H1 (cell line): ENCODE measurements around the gene SBF2. TPM values are rescaled to one million over a fixed set of nuclear protein-coding genes. Genes with fewer than 3 reads are reported as not detected.

Experiments used
- CTCF ChIA-PET: fragments of 300-600 bp; sonication (Branson Sonifier 250); formaldehyde crosslinking; loops from one replicate; lab custom pipeline; 2021; ENCODE audit not compliant: partially characterized antibody; lab: Charles Lee
- POLR2A ChIA-PET: fragments of 300-600 bp; sonication (Branson Sonifier 250); formaldehyde crosslinking; loops from one replicate; lab custom pipeline; 2021; ENCODE audit warnings: inconsistent platforms; ENCODE audit not compliant: partially characterized antibody; lab: Charles Lee
- DNase-seq, 2 experiments: peaks; one replicate each; pipeline versions ENCODE4 v3.0.0 to v3.0.0-alpha.2; 2010 to 2022; ENCODE audit warnings: low spot score in 2 of 2, low read depth in 1 of 2, mixed read lengths in 1 of 2
- FAIRE-seq: peaks from 2 replicates; lab custom pipeline; 2011; peaks lifted over from hg19 to GRCh38; lab: Jason Lieb, UNC
- H2AFZ ChIP-seq: 2 replicates; pipeline ENCODE4 v1.8.1; 2012; ENCODE audit warnings: low read length, inconsistent platforms
- H2AK5ac ChIP-seq: 2 replicates; pipeline ENCODE4 v1.6.1; 2013; ENCODE audit warnings: low read depth, low read length
- H2BK120ac ChIP-seq: replicated peaks from 2 replicates; pipeline ENCODE3; 2013; ENCODE audit warnings: low read depth, low read length, inconsistent platforms
- H2BK12ac ChIP-seq: 2 replicates; pipeline ENCODE4 v1.6.1; 2013; ENCODE audit warnings: low read depth, low read length
- H2BK15ac ChIP-seq: 2 replicates; pipeline ENCODE4 v1.6.1; 2013; ENCODE audit warnings: low read length
- H2BK20ac ChIP-seq: 2 replicates; pipeline ENCODE4 v1.6.1; 2013; ENCODE audit warnings: low read length
- H2BK5ac ChIP-seq: 2 replicates; pipeline ENCODE4 v1.6.1; 2013; ENCODE audit warnings: low read depth, low read length
- H3K14ac ChIP-seq: 2 replicates; pipeline ENCODE4 v1.6.1; 2013; ENCODE audit warnings: inconsistent platforms; ENCODE audit not compliant: insufficient read length
- H3K18ac ChIP-seq: 2 replicates; pipeline ENCODE4 v1.6.1; 2013; ENCODE audit warnings: low read length; ENCODE audit errors: extremely low read depth
- H3K23ac ChIP-seq: 2 replicates; pipeline ENCODE4 v1.6.1; 2013; ENCODE audit warnings: inconsistent platforms; ENCODE audit not compliant: insufficient read length
- H3K23me2 ChIP-seq: 2 replicates; pipeline ENCODE4 v1.6.1; 2013; ENCODE audit warnings: low read depth, low read length
- H3K27ac ChIP-seq: 2 replicates; pipeline ENCODE4 v1.6.1; 2011; ENCODE audit warnings: low read depth, low read length, inconsistent platforms
- H3K27me3 ChIP-seq, 4 experiments: replicated peaks in 1 of 4; 1 replicate in 1 of 4; 2 replicates in 3 of 4; pipeline versions ENCODE4 v1.6.1 to v1.8.1; 2011 to 2013; ENCODE audit warnings: low read length in 3 of 4, mild to moderate bottlenecking in 3 of 4, inconsistent platforms in 2 of 4, mixed read lengths in 2 of 4, moderate library complexity in 1 of 4; ENCODE audit not compliant: control insufficient read depth in 3 of 4, insufficient read depth in 3 of 4; ENCODE audit errors: extremely low read depth in 1 of 4
- H3K36me3 ChIP-seq, 4 experiments: 2 replicates each; pipeline versions ENCODE4 v1.6.1 to v1.8.1; 2011 to 2013; ENCODE audit warnings: mild to moderate bottlenecking in 4 of 4, low read length in 3 of 4, moderate library complexity in 2 of 4, control low read depth in 1 of 4, inconsistent platforms in 1 of 4; ENCODE audit not compliant: insufficient read depth in 4 of 4, control insufficient read depth in 2 of 4
- H3K4ac ChIP-seq: replicated peaks from 2 replicates; pipeline ENCODE3; 2013; ENCODE audit warnings: low read length, low read depth, mixed read lengths, inconsistent platforms; ENCODE audit not compliant: insufficient read length
- H3K4me1 ChIP-seq, 4 experiments: replicated peaks in 1 of 4; 1 replicate in 1 of 4; 2 replicates in 3 of 4; pipeline versions ENCODE4 v1.6.1 to v1.8.1; 2011 to 2013; ENCODE audit warnings: low read length in 3 of 4, inconsistent platforms in 2 of 4, mixed read lengths in 1 of 4; ENCODE audit not compliant: insufficient read depth in 4 of 4, control insufficient read depth in 3 of 4
- H3K4me2 ChIP-seq, 2 experiments: 2 replicates each; pipeline versions ENCODE4 v1.6.1 to v1.8.1; 2011 to 2013; ENCODE audit warnings: low read depth in 2 of 2, low read length in 2 of 2, control low read depth in 1 of 2, inconsistent platforms in 1 of 2, mild to moderate bottlenecking in 1 of 2; ENCODE audit not compliant: insufficient read depth in 1 of 2
- H3K4me3 ChIP-seq, 4 experiments: fragments of 200-600, 300-600 bp in 1 of 4; sonication (generic), shearing (Covaris generic), sonication (Bioruptor Twin) in 1 of 4; 2 replicates each; pipeline versions ENCODE4 v1.5.1 to v1.8.1; 2011 to 2016; ENCODE audit warnings: low read length in 4 of 4, low read depth in 3 of 4, control low read depth in 2 of 4, inconsistent platforms in 2 of 4, mild to moderate bottlenecking in 2 of 4, mixed read lengths in 1 of 4, moderate library complexity in 1 of 4; ENCODE audit not compliant: insufficient read depth in 2 of 4; ENCODE audit errors: extremely low read depth in 1 of 4
- H3K56ac ChIP-seq: replicated peaks from 2 replicates; pipeline ENCODE3; 2013; ENCODE audit warnings: low read depth, mild to moderate bottlenecking, mixed read lengths, low read length, inconsistent platforms; ENCODE audit not compliant: insufficient read length
- H3K79me1 ChIP-seq: 2 replicates; pipeline ENCODE4 v1.6.1; 2013; ENCODE audit warnings: low read depth, low read length, control low read depth
- H3K79me2 ChIP-seq, 2 experiments: 2 replicates each; pipeline versions ENCODE4 v1.6.1 to v1.8.1; 2012 to 2013; ENCODE audit warnings: low read length in 2 of 2, mild to moderate bottlenecking in 2 of 2, inconsistent platforms in 1 of 2; ENCODE audit not compliant: insufficient read depth in 2 of 2, control insufficient read depth in 1 of 2
- H3K9ac ChIP-seq, 4 experiments: replicated peaks in 1 of 4; 1 replicate in 1 of 4; 2 replicates in 3 of 4; pipeline versions ENCODE4 v1.6.1 to v1.8.1; 2011 to 2013; ENCODE audit warnings: low read depth in 3 of 4, low read length in 3 of 4, control low read depth in 2 of 4, mild to moderate bottlenecking in 2 of 4, moderate library complexity in 2 of 4, inconsistent platforms in 1 of 4; ENCODE audit errors: extremely low read depth in 1 of 4
- H3K9me3 ChIP-seq, 2 experiments: 2 replicates each; pipeline versions ENCODE4 v1.6.1 to v1.8.1; 2012 to 2013; ENCODE audit warnings: mild to moderate bottlenecking in 2 of 2, moderate library complexity in 2 of 2, control low read depth in 1 of 2, inconsistent platforms in 1 of 2, low read depth in 1 of 2, low read length in 1 of 2, mixed read lengths in 1 of 2; ENCODE audit not compliant: insufficient read depth in 2 of 2
- H4K20me1 ChIP-seq, 2 experiments: replicated peaks in 1 of 2; 2 replicates each; pipeline versions ENCODE3 to v1.8.1; 2011 to 2013; ENCODE audit warnings: inconsistent platforms in 2 of 2, low read length in 2 of 2, mild to moderate bottlenecking in 1 of 2; ENCODE audit not compliant: insufficient read depth in 2 of 2, control insufficient read depth in 1 of 2
- H4K5ac ChIP-seq: 2 replicates; pipeline ENCODE4 v1.6.1; 2013; ENCODE audit warnings: low read length, low read depth, mixed read lengths, inconsistent platforms; ENCODE audit not compliant: insufficient read length
- H4K8ac ChIP-seq: 2 replicates; pipeline ENCODE4 v1.8.0; 2013; ENCODE audit warnings: mild to moderate bottlenecking, moderate library complexity, low read length, inconsistent platforms; ENCODE audit not compliant: insufficient read depth; ENCODE audit errors: extremely low read depth
- H4K91ac ChIP-seq: replicated peaks from 2 replicates; pipeline ENCODE3; 2013; ENCODE audit warnings: low read length, mixed read lengths, inconsistent platforms; ENCODE audit not compliant: insufficient read length
- CHD2 ChIP-seq: IDR thresholded peaks from 2 replicates; pipeline ENCODE4 v1.6.1; 2012; ENCODE audit warnings: low read length, improper control_type of control experiment
- SIX5 ChIP-seq: IDR thresholded peaks from 2 replicates; pipeline ENCODE4 v1.6.1; 2011; ENCODE audit warnings: mild to moderate bottlenecking, low read depth, low read length
- WGBS, 2 experiments: shearing (Covaris generic) in 1 of 2; methylation state at CpG; one replicate each; pipeline versions ENCODE4 v1.1.6 to v1.1.7; 2013 to 2015; ENCODE audit warnings: low lambda C conversion rate in 2 of 2, mixed read lengths in 2 of 2, inconsistent platforms in 1 of 2, low coverage in 1 of 2, missing lambda C conversion rate in 1 of 2; ENCODE audit not compliant: insufficient replicate concordance in 2 of 2, insufficient coverage in 1 of 2, insufficient read length in 1 of 2; ENCODE audit errors: extremely low coverage in 1 of 2, missing lambda C conversion rate in 1 of 2; 5-methylcytosine and 5-hydroxymethylcytosine counted together
- polyA plus RNA-seq, 7 experiments: library from polyadenylated mRNA; depleted of rRNA in 3 of 7; stranded (reverse) in 5 of 7; unstranded in 2 of 7; fragments of >200 nt in 5 of 7; fragments of 200-250 nt in 2 of 7; gene quantifications; 1 replicate in 5 of 7; 2 replicates in 1 of 7; 4 replicates in 1 of 7; pipeline versions ENCODE4 v1.2.1 to v1.2.3, GENCODE V29; 2011 to 2013; ENCODE audit warnings: missing spikeins in 2 of 7, mixed read lengths in 2 of 7
- total RNA-seq: library from RNA; stranded (reverse); fragmentation: NEBNext Ultra II Directional; extraction: Animal tissue kit (Norgen Biotek cat#: 25700); gene quantifications from 2 replicates; pipeline ENCODE4 v1.2.1, GENCODE V29; 2021

Gene SBF2
- total and polyA plus RNA-seq, 2 of the 8 experiments (the other 6 are each of a cell fraction or from before 2014, with no cell fraction given) = 36.7 to 50.5 TPM

DNA sequence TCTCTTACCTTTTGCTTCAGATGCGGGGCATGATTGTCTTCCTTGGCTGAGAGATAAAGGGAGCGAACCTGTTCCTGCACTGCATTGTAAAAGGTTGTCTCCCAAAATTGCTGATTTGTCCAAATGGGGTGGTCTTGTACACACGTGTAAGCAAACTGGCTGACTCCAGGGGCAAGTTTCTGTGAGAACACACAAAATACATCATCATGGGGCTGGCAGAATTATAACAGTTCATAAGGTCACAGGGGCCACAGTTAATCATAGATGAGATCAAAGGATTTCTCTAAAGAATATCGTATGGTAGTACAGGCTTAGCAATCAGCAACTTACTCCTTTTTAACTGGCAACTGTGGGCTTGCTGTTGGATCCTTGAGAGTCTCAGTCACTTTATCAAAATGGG is 435.8 kb downstream of the SBF2 start:
- CTCF ChIA-PET = interaction anchor here (1.0 to 2.0 kb wide), 4 partner anchors 11 to 99 kb away, joined by 3 to 5 read pairs (median 4); no protein-coding TSS in a partner anchor

More for the DNA sequence above, 435.8 kb downstream of the SBF2 start:
- Histone ChIP-seq H3K27ac (no peak overlapping the region), H2BK20ac (no peak overlapping the region), H3K36me3 (peaks cover 0 to 8% (median 3%) of the 10 kb centered on the region in 4 experiments; a peak in 4 of 8 replicates), H3K4me3 (no peak overlapping the region), H3K4ac (no peak overlapping the region), H4K5ac (no peak overlapping the region), H3K4me2 (0 out of 4 replicates have a peak overlapping the region, but pooled peaks of 1 of the 2 experiments have one; percentile 28), H3K9ac (no peak overlapping the region), H2BK120ac (no peak overlapping the region), H3K56ac (no peak overlapping the region), H3K4me1 (peaks cover 2 to 21% (median 11%) of the 10 kb centered on the region in 4 experiments; a peak in 5 of 7 replicates), H2BK12ac (no peak overlapping the region), H4K8ac (no peak overlapping the region), H2BK5ac (no peak overlapping the region), H3K27me3 (no peaks in the 10 kb centered on the region), H3K23me2 (no peaks in the 10 kb centered on the region; the same call in 1 of the 2 replicates), H3K14ac (no peak overlapping the region), H3K23ac (no peak overlapping the region), H3K79me1 (no peaks in the 10 kb centered on the region), H3K79me2 (no peaks in the 10 kb centered on the region), H4K91ac (no peak overlapping the region), H2AFZ (no peak overlapping the region), H3K18ac (no peak overlapping the region), H2AK5ac (no peak overlapping the region), H2BK15ac (no peak overlapping the region), H4K20me1 (no peaks in the 10 kb centered on the region), H3K9me3 (no peaks in the 10 kb centered on the region)
- WGBS, 2 experiments = 80% methylated on average over 4 of the region's 4 CpGs; no CpG with 5 or more reads in 1 of the 2 experiments
- no peak for TF ChIP-seq SIX5
- TF ChIP-seq CHD2 = no peak
- FAIRE-seq (no peak), DNase-seq (no peak)
- POLR2A ChIA-PET = interaction anchor here (1.5 kb wide), 1 partner anchor 445 kb away, joined by 4 read pairs; no protein-coding TSS in a partner anchor
